HEK293T (cell line): ENCODE data around the gene PAX2.

Experiments
- BHLHE40 ChIP-seq: fragments of 450-650 bp; IDR thresholded peaks from 2 replicates; pipeline ENCODE4 v1.6.1; 2016; ENCODE audit warnings: mild to moderate bottlenecking, moderate library complexity, borderline replicate concordance
- SP1 ChIP-seq: fragments of 450-650 bp; IDR thresholded peaks from 2 replicates; pipeline ENCODE4 v1.6.1; 2017

DNA sequence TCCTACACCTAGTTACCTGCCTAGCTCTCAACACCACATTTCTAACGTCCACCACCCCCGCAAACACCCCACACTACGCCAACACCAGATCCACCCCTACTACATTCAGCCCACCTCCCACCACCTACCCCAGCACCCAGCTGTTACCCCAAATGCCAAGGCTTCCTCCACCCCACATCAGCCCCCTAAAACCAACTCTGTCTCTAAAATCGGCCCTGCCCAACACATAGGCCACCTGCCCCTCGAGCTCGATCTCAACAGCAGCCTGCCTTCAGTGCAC is 114.0 kb downstream of the PAX2 start:
- TF ChIP-seq BHLHE40 (no peak), SP1 (no peak)
